ENCODE results near the gene ATF7. TPM values are rescaled to one million over a fixed set of nuclear protein-coding genes. Genes with fewer than 3 reads are reported as not detected.

Gene ATF7
- polyA plus RNA-seq, 1 donor: 32.4 TPM

GRCh38 chr12:53463802-53464560, 162.2 kb downstream of the ATF7 start:
- no peaks in the 10 kb centered on the region for H3K9me3 ChIP-seq (ENCODE audit: control insufficient read depth, low read depth, low read length)
- no peak overlapping the region for H3K27ac ChIP-seq (ENCODE audit: low read length)
- no peaks in the 10 kb centered on the region for H3K4me1 ChIP-seq (ENCODE audit: control insufficient read depth, insufficient read depth, low read length)
- DNase-seq: no peak
- 90% methylated on average over 2 of the region's 5 CpGs for WGBS (ENCODE audit: insufficient coverage, low lambda C conversion rate)
- H3K36me3 ChIP-seq (ENCODE audit: control insufficient read depth, insufficient read depth, low read length): peaks cover 96% of the 10 kb centered on the region
- H3K4me3 ChIP-seq (ENCODE audit: low read length): no peak overlapping the region
- no peaks in the 10 kb centered on the region for H3K27me3 ChIP-seq (ENCODE audit: control insufficient read depth, insufficient read depth, low read length)

GRCh38 chr12:53462935-53463334, 163.2 kb downstream of the ATF7 start:
- no CpG with 5 or more reads among the region's 3 CpGs for WGBS (ENCODE audit: insufficient coverage, low lambda C conversion rate)
- DNase-seq: no peak
- Histone ChIP-seq H3K27me3 (ENCODE audit: control insufficient read depth, insufficient read depth, low read length) (no peaks in the 10 kb centered on the region), H3K36me3 (ENCODE audit: control insufficient read depth, insufficient read depth, low read length) (peaks cover 96% of the 10 kb centered on the region), H3K4me3 (ENCODE audit: low read length) (no peak overlapping the region), H3K4me1 (ENCODE audit: control insufficient read depth, insufficient read depth, low read length) (no peaks in the 10 kb centered on the region), H3K9me3 (ENCODE audit: control insufficient read depth, low read depth, low read length) (no peaks in the 10 kb centered on the region), H3K27ac (ENCODE audit: low read length) (no peak overlapping the region)

GRCh38 chr12:53461591-53461990, 164.6 kb downstream of the ATF7 start:
- no peaks in the 10 kb centered on the region for H3K9me3 ChIP-seq (ENCODE audit: control insufficient read depth, low read depth, low read length)
- H3K27ac ChIP-seq (ENCODE audit: low read length): no peak overlapping the region
- no CpG with 5 or more reads among the region's 8 CpGs for WGBS (ENCODE audit: insufficient coverage, low lambda C conversion rate)
- no peak for DNase-seq
- peaks cover 96% of the 10 kb centered on the region for H3K36me3 ChIP-seq (ENCODE audit: control insufficient read depth, insufficient read depth, low read length)
- H3K4me1 ChIP-seq (ENCODE audit: control insufficient read depth, insufficient read depth, low read length): no peaks in the 10 kb centered on the region
- no peaks in the 10 kb centered on the region for H3K27me3 ChIP-seq (ENCODE audit: control insufficient read depth, insufficient read depth, low read length)
- no peak overlapping the region for H3K4me3 ChIP-seq (ENCODE audit: low read length)

- H3K4me1 ChIP-seq (ENCODE audit: control insufficient read depth, insufficient read depth, low read length): no peaks in the 10 kb centered on the region
- no peaks in the 10 kb centered on the region for H3K27me3 ChIP-seq (ENCODE audit: control insufficient read depth, insufficient read depth, low read length)
- H3K4me3 ChIP-seq (ENCODE audit: low read length): no peak overlapping the region
- H3K36me3 ChIP-seq (ENCODE audit: control insufficient read depth, insufficient read depth, low read length): peaks cover 96% of the 10 kb centered on the region
- H3K27ac ChIP-seq (ENCODE audit: low read length): no peak overlapping the region
- WGBS (ENCODE audit: insufficient coverage, low lambda C conversion rate): no CpG with 5 or more reads among the region's 3 CpGs
- no peaks in the 10 kb centered on the region for H3K9me3 ChIP-seq (ENCODE audit: control insufficient read depth, low read depth, low read length)
- DNase-seq: no peak
Measured at GRCh38 chr12:53461059-53461458, 165.1 kb downstream of the ATF7 start.

- DNase-seq: no peak
- WGBS (ENCODE audit: insufficient coverage, low lambda C conversion rate): no CpG with 5 or more reads among the region's 4 CpGs
- Histone ChIP-seq H3K9me3 (ENCODE audit: control insufficient read depth, low read depth, low read length) (no peaks in the 10 kb centered on the region), H3K4me3 (ENCODE audit: low read length) (no peak overlapping the region), H3K27ac (ENCODE audit: low read length) (no peak overlapping the region), H3K27me3 (ENCODE audit: control insufficient read depth, insufficient read depth, low read length) (no peaks in the 10 kb centered on the region), H3K4me1 (ENCODE audit: control insufficient read depth, insufficient read depth, low read length) (peaks cover 4% of the 10 kb centered on the region), H3K36me3 (ENCODE audit: control insufficient read depth, insufficient read depth, low read length) (peaks cover 95% of the 10 kb centered on the region)
Measured at GRCh38 chr12:53459097-53459496, 167.1 kb downstream of the ATF7 start.

Other genes with a start within 250 kb of the ATF7 start
- 72.8 TPM for gene SP1, start 246.2 kb downstream of the ATF7 start, polyA plus RNA-seq
- gene AMHR2, start 202.5 kb downstream of the ATF7 start, polyA plus RNA-seq: 8.8 TPM
- gene PRR13, start 184.6 kb downstream of the ATF7 start, polyA plus RNA-seq: 409 TPM
- 765 TPM for gene PCBP2, start 174.3 kb downstream of the ATF7 start, polyA plus RNA-seq
- 13.7 TPM for gene MAP3K12, start 126.9 kb downstream of the ATF7 start, polyA plus RNA-seq
- 34.0 TPM for gene TARBP2, start 125.1 kb downstream of the ATF7 start, polyA plus RNA-seq
- gene NPFF, start 118.9 kb downstream of the ATF7 start, polyA plus RNA-seq: not detected
- gene ATP5MC2, start 49.7 kb upstream of the ATF7 start, polyA plus RNA-seq: 588 TPM
- gene CALCOCO1, start 101.1 kb upstream of the ATF7 start, polyA plus RNA-seq: 91.5 TPM
- gene CISTR, start 125.6 kb upstream of the ATF7 start, polyA plus RNA-seq: not detected